Lung microvascular endothelial cell (primary cell): ENCODE measurements around the gene MAN2A2. TPM values are rescaled to one million over a fixed set of nuclear protein-coding genes. Genes with fewer than 3 reads are reported as not detected.

Experiments
- DNase-seq, 2 donors: peaks; one replicate each; pipeline versions ENCODE4 v3.0.0 to v3.0.0-alpha.2; 2010; ENCODE audit warnings: low read depth in 2 of 2
- total RNA-seq: library from RNA; depleted of rRNA; stranded (reverse); fragments of >200 nt; gene quantifications from 2 replicates; pipeline ENCODE4 v1.2.1, GENCODE V29; 2014

Gene MAN2A2
- 16.8 and 28.8 TPM in 2 replicates for total RNA-seq

DNA sequence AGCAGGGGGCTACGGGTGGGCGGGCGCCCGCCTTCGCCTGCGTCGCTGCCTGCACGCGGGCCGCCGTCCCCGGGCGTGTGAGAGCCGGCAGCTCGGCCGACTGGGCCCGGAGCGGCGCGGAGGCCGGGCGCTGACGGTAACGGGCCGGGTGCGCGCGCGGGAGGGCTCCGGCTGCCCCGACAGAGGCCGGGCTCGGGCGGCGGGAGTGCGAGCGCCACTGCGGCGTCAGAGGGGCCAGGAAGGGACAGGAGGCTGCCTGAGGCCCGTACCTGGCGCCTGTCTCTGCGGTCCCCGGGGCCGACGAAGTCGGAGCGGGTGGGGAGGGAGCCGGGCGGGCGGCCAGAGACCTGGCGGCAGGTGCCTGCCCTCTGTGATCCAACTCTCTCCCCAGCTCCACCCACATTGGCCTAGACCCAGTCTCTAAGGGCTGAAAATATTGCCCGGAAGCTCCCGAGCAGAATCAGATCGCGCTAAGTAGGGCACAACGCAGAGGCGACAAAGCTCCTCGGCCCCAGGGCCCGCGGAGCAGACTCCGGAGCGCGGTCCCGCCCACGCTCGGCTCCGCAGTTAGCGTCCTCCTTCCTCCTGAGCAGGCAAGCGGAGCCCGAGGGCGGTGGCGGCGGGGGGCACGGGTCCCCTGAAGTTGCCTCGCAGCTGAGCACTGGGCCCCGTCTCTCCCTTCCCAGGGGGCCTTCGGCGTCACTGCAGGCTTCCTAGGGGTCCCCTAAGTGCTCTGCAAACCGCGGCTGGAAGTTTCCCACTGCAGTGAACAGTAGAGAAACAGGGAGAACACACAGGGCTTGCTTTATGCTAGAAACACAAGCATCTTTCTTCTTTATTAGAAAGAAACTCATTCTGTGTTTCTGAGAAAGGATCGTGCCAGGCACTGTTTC is at the start of gene MAN2A2:
Gene MAN2A2, plus strand, starts transcription at position 463 of the 893 bp plus-strand sequence. CDS start 906 bp downstream, outside the sequence.
- DNase-seq: peak; percentile 42 to 48

DNA sequence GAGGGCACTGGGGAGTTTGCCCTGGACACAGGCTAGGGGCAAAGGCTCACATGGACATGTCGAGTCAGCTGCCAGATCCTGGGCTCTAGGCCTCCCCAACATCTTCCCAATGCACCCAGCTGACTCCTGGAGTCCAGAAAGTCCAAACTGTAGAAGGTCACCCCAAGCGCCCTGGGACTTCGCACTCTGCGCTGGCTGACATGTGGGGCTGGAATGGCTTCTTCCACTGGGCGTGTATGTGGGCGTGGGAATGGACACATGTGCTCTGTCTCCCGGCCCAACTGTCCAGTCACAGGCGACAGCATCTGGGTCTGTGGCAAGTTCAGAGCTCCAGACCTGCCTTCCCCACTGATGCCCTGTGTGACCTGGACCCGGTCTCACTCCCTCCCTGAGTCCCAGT is 48.0 kb upstream of the MAN2A2 start:
- DNase-seq: no peak

DNA sequence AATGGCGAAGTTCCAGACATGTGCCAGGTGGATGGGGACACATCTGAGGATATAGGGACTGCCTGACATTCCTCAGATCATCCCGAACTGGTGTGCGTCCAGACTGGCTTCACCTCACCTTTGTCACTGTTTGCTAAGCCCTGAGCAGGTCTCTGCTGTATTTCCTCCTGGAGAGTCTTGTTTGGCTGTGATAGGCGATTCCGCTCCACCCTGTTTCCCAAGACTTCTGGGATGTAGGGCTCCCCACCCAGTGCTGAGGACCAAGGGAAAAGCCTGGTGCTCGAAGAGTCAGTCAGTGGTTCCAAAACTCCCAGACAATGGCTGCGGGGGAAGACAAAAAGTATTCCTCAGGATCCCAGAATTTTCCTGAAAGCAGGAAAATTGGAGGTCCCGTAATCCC is 45.8 kb upstream of the MAN2A2 start:
- no peak for DNase-seq

DNA sequence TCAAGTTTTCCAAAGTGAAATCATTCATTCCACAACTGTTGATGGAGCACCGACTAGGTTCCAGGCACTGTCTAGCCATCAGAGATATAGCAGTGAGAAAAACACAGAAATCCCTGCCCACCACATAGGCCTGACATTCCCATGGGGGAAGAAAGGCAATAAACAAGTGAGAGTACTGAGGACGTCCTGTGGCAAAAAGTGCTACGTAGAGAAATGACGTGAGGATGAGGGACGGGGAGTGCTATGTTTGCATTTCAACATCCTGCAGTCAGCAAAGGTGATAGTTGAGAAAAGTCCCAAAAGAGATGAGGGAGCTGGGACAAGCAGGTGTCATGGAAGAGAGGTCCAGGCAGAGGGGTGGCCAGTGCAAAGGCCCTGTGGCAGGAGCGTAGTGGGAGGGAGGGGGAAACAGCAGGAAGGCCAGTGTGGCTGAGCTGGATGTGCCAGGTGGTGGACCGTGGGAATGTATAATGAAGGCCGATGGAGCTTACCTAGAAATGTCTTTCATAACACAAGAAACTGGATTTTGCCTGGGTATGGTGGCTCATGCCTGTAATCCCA is 45.1 kb upstream of the MAN2A2 start:
- DNase-seq: no peak

DNA sequence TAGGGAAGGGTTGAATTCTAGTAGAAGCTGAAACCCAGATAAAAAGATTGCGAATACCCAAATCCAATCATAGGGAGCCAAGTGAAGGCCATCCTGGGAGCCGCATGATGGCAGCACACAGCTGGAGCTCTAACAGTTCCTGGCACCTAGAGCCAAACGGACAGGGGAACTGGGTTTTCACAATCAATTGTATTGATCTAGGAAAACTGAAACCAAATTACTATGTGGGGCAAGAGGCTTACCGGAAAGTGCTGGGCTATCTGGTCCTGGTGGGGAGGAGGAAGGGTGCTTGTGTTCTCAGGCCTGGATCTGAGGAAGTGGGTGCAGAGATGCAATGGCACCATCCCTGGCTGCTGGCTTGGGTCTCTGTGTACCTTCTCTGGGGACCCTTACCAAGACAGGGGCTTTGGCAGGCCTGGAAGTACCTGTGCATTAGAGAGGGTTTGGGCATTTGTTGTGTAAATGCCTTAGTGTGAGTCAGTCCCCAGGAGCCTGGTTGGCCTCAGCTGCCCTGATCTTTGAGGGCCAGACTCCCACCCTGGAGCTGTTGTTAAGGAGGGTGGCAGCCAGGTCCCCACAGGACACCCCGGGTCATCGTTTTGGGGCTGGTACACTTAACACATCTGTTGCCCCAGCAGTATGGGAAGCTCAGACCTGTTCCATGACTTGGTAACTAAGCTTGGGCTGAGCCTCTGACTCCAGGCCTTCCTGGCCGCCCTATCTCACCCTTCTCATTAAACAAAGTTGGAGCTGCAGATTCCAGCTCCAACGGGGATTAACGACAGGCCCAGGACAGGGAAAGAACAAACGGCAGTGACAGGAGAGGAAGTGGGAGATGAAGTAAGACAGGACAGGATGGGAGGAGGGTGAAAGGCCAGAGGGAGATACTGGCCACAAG is 43.6 kb upstream of the MAN2A2 start:
- DNase-seq: no peak

DNA sequence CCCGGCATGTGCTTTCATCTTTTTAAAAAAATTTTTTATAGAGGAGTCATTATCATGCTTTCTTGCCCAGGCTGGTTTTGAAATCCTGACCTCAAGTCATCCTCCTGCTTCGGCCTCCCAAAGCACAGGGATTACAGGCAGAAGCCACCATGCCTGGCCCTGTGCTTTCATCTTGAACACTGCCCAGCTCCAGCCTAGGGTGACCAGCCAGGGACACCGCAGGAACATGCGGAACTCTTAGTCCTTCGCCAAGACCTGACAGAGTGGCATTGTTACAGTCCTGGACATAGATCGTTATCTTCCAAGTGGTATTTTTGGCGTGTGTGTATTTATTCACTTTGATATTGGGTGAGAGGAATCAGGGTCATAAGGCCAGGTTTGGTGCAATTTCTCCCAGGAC is 42.7 kb upstream of the MAN2A2 start:
- DNase-seq: no peak

DNA sequence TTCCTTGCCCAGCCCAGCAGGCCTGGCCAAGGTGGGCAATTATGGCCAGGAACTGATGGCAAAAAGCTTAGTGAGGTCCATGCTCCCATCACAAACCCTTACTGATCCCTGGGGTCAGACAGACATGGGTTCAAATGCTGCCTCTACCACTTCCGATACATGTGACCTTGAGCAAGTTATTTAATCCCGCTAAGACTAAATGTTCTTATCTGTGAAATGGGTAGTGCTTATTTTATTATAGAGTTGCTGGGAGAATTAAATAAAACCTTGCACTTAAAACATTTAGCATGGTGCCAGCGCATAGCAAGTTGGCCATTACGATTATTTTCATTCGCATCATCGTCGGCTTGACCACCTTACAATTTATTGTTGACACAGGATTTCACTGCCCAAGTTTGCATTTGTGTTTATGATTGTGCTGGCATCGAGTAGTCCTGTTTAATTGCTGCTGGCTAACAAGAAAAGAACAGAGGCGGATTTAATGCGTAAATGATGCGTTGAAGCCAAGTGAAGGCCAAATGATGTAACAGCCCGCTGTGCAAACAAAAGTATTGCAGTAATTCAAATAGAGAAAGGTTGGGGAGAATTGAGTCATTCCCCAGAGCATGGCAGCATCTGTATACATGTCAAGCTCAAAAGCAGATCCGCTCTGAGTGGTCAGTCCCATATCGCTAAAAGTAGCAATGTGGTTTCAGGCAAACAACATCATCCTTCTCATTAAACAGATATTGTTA is 42.0 kb upstream of the MAN2A2 start:
- DNase-seq: no peak

DNA sequence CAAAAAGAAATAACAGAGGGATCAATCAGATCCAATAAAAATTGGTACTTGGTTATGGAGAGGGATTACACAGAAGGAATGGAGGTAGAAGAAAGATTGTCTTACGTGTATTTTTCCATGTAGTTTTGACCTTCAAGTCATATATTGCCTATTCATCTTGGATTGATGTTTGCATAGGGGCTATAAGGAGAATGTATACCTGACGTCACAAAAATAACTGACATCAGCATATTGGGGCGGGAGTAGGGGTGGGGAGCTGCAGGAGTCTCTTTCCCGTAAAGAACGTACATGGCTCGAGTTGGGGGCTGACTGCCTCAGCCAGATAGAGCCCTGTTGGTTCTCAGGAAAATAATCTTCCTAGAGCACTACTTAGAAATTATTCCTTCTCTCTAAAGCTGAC is 40.6 kb upstream of the MAN2A2 start:
- DNase-seq: no peak

DNA sequence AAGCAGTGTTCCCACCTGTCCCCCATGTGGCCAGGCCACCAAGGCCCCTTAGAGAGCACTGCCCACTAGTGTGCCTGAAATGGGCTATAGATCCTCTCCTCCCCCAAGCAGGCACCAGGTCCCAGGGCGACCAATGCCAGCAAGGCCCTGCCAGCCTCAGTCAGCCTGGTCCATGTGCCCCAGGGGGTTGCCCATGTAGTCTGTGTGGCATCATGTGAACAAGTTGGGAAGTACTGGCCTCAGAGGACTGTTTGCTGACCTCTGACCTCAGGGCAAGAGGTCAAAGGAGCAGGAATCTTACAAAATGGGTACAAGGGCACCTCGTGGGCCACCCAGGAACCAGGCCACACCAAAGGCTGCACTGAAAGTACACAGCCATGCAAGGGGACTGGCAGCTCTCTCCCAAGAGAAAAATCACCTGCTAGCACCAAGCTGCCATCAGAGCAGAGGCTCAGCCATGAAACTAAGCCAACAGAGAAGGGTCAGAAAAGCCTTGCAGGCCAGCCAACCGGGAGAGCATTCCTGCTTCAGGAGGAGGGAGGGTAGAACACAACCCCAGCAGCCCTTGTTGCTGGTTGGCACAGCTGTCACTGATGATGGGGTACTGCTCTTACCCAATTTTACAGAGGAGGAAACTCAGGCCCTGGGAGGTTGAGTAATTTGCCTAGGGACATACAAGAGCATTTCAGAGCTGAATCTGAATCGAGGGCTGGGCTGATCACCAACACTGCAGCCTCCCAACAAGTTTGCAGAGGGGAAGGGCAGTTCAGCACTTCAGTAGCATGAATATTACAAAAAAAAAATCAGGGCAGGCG is 39.9 kb upstream of the MAN2A2 start:
- DNase-seq: no peak

DNA sequence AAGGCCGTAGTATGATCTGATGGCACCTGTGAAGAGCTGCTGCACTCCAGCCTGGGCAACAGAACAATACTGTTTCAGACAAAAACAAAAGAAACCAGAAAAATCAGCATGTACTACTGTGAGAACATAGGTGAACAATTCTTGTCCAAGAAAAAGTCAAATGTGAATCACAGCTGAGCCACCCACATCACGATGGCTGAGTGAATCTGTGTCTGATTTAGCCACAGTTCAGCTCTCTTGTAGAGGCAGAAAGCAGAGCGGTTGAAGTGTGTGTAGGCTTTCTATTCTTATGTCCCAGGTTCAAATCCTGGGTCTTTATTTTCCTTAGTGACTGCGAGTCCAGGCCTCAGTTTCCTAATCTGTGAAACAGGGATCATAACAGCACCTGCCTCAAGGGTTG is 39.1 kb upstream of the MAN2A2 start:
- DNase-seq: no peak

DNA sequence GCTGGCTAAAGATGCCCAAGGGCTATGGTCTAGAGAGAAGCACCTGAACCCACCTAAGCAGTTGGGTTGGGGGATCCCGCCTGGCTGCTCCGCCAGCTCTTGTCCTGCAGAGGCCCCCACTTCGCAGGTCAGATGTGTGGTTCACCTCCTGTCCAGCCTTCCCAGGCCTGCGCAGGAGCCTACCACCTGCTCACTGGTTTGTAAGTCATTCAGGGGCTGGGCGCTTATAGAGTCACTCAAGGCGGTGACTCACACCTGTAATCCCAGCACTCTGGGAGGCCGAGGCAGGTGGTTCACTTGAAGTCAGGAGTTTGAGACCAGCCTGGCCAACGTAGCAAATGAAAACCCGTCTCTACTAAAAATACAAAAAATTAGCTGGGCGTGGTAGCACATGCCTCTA is 38.6 kb upstream of the MAN2A2 start:
- DNase-seq: no peak

DNA sequence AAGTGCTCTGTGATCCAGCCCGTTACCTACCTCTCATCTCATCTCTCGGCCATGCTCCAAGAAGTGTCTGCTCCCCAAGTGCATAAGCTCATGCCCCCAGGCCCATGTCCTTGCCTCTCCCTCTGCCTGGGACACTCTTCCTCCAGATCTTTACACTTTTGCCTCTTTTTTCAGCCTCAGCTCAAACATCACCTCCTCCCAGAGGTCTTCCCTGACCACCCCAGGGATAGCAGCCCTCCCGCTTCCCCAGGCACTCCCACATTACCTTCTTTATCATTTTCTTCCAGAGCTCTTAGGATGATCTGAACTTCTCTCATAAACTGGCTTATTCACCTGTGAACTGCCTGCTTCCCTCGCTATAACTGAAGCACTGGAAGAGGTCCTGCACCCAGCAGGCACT is 37.4 kb upstream of the MAN2A2 start:
- DNase-seq: no peak

DNA sequence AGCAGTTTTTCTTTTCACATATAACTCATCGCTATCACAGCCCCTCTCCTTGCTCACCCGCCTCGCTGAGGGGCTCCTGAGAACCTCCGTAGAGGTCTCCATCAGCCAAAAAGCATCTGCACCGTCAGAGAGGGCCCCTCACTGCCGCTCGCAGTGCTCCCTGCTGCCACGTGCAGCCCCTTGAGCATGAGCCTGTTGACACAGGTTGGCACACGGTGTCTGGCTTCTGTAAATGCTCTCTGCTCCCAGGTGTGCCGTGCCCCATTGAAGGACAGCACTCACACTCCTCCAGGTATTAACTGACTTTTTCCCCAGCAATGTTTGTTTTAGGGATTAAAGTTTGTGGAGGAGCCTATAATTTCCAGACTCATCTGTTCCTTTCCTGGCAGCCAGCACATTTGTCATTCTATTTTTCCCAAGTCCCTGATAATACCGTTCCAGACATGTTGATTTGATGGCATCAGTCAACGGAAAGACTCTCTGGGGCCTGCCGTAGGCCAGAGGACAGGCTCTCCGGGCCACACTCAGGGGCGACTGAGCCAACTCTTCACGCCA is 36.9 kb upstream of the MAN2A2 start:
- no peak for DNase-seq

DNA sequence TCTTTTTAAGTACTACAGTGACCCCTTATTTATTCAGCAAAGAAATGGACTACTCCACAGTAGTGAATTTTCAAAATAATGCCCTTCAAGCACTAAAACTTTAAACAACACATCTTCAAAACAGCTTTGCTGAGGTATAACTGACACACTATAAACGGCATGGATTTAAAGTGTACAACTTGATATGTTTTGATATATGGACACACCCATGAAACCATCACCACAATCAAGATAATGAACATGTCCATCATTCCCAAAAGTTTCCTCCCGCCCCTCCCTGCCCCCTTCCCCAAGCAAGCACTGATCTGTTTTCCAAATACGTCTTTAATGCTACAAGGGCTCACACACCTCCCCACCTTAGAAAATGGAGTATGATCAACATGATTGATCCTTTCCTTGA is 36.3 kb upstream of the MAN2A2 start:
- no peak for DNase-seq

DNA sequence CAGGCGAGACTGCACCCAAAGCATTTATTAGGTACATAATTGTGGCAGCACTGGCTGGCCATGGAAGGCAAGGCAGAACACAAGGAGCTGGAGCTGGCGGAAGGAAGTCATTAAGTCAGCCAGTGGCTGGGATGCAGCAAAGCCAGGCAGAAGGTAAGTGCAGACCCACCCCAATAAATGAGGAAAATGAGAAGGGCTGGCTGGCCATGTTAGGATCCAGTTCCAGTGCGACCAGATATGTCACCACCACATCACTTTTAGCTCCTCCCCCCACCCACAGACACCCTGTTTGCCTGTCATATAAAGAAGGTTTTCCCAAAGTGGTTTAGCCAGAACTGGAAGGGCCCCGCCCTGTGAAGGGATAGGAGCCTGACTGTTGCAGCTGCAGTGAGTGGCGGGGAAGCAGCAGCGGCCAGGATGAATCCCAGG is 34.8 kb upstream of the MAN2A2 start, which contains the start of gene FURIN:
Gene FURIN, plus strand, starts transcription at position 328 of the 429 bp plus-strand sequence. CDS start 7,153 bp downstream, outside the sequence.
- no peak for DNase-seq

DNA sequence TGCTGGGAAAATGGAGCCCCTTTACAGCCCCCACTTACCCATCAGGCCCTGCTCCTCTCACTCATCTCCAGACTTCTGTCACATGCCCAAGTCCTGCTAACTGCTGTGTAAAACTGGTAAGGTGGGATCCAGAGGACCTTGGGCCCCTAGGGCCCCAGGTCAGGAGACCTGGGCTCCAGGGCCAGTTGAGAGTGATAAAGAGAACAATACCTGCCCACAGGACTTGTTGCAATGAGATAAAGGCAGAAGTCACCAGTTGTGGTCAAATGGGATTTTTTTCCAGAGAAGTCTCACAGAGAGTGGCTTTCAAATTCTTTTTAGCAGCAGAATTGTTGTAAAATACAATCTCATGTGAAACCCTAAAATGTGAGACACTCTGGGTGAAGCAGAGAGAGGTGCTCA is 34.0 kb upstream of the MAN2A2 start:
- DNase-seq: no peak

DNA sequence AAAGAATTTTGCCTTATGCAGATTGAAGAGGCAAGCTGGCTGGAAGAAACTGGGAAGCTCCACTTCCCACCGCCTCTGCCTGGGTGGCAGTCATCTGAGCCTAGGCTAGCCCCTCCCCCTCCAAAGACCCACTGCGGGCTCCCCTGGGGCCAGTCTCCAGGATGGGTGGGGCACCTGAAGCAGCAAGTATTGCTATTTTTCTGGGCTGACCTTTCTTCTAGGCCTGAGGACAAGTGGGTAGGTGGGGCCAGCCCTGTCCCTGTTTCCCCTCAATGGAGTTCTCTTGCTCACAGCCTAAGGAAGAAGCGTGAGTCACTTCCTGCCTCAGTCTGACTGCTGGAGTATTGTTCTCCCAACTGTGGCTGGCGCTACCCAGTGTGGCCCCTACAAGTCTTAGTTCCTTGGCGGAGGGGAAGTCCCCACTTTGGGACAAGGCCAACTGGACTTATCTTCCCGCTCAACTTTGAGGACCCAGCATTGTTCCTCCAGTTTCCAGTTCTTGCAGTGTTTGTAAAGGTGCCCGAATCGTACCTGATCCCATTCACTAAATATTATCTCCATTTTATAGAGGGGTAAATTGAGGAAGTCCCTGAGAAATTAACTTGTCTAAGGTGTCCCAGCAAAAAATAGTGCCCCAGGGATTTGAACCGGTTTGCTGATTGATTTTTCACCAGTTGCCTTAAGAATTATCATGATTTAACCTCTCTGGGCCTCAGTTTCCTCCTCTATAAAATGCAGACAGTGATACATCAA is 33.3 kb upstream of the MAN2A2 start:
- peak; percentile 67 to 97 for DNase-seq

DNA sequence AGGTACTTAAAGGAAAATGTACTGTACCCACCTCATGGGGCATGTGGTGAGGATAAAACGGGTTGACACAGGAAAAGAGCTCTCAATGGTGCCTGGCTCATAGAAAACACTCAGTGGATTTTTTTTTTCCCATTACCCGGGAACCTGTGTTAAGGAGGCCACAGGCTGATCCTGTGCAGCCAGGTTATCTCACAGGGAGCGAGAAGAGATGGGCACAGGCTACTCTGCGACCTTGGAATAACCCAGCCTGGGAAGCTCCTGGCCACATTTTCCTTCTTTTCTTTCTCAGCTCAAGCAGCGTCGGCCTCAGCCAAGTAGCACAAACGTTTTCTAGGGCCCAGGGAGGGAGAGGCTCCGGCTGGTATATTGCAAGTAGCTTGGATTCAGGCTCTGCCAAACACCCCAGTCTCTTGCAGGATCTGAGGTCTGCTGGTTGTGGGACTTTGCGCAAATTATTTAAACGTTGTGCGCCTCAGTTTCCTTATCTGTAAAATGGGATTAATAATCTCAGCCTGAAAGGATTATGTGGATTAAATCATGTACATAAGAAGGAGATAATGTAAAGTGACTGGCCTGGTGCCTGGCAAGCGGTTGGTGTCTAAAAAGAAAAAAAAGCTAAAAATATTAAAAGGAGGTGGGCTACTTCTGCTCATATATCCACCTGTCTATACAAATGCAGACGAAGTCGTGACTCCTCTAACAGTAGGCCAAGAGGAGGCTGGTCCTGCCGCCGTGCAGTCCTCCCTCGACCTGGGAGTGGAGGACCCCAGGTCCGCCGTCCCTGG is 32.6 kb upstream of the MAN2A2 start:
- peak; percentile 22 to 37 for DNase-seq
